HEK293T (cell line): ENCODE measurements around the gene CAPN12.
"Not testable (repeated sequence)": the region's sequence is repeated elsewhere in the genome, so short reads cannot be mapped to it uniquely, and the experiment has no call there.

ENCODE experiments used
- CTCF ChIA-PET: fragments of 350-600 bp; formaldehyde crosslinking; extraction: SDS; loops from one replicate; lab custom pipeline; 2021; ENCODE audit warnings: antibody characterized with exemption, inconsistent platforms; lab: Yijun Ruan, JAX
- POLR2A ChIA-PET: fragments of 350-600 bp; formaldehyde crosslinking; extraction: SDS; loops from one replicate; lab custom pipeline; 2020; ENCODE audit warnings: antibody characterized with exemption, inconsistent platforms; lab: Yijun Ruan, JAX
- DNase-seq: peaks from one replicate; pipeline ENCODE4 v3.0.0; 2012; ENCODE audit warnings: mixed read lengths; ENCODE audit errors: extremely low spot score
- ARNT ChIP-seq: fragments of 450-650 bp; IDR thresholded peaks from 2 replicates; pipeline ENCODE4 v1.6.1; 2017; ENCODE audit warnings: mild to moderate bottlenecking
- BHLHE40 ChIP-seq: fragments of 450-650 bp; IDR thresholded peaks from 2 replicates; pipeline ENCODE4 v1.6.1; 2016; ENCODE audit warnings: mild to moderate bottlenecking, moderate library complexity, borderline replicate concordance
- CTBP1 ChIP-seq: fragments of 450-650 bp; IDR thresholded peaks from 2 replicates; pipeline ENCODE4 v1.6.1; 2016; ENCODE audit warnings: borderline replicate concordance
- ELF4 ChIP-seq: fragments of 450-650 bp; IDR thresholded peaks from 2 replicates; pipeline ENCODE4 v1.6.1; 2017; ENCODE audit warnings: antibody characterized with exemption
- FOXA1 ChIP-seq: fragments of 450-650 bp; IDR thresholded peaks from 2 replicates; pipeline ENCODE4 v1.6.1; 2016; ENCODE audit warnings: mild to moderate bottlenecking
- FOXK2 ChIP-seq: fragments of 450-650 bp; IDR thresholded peaks from 2 replicates; pipeline ENCODE4 v1.6.1; 2016; ENCODE audit warnings: mild to moderate bottlenecking
- FOXM1 ChIP-seq: fragments of 450-650 bp; IDR thresholded peaks from 2 replicates; pipeline ENCODE4 v1.6.1; 2017; ENCODE audit warnings: mild to moderate bottlenecking, borderline replicate concordance
- HDGF ChIP-seq: fragments of 450-650 bp; IDR thresholded peaks from 2 replicates; pipeline ENCODE4 v1.6.1; 2017; ENCODE audit warnings: antibody characterized with exemption, borderline replicate concordance
- L3MBTL2 ChIP-seq: fragments of 450-650 bp; conservative IDR thresholded peaks from 2 replicates; pipeline ENCODE4 v1.6.1; 2016; ENCODE audit warnings: mild to moderate bottlenecking
- LEF1 ChIP-seq: fragments of 450-650 bp; IDR thresholded peaks from 2 replicates; pipeline ENCODE4 v1.6.1; 2017; ENCODE audit warnings: mild to moderate bottlenecking, borderline replicate concordance
- NFRKB ChIP-seq: fragments of 450-650 bp; IDR thresholded peaks from 2 replicates; pipeline ENCODE4 v1.6.1; 2016; ENCODE audit warnings: mild to moderate bottlenecking, moderate library complexity
- PKNOX1 ChIP-seq: fragments of 450-650 bp; IDR thresholded peaks from 2 replicates; pipeline ENCODE4 v1.6.1; 2016
- SP1 ChIP-seq: fragments of 450-650 bp; IDR thresholded peaks from 2 replicates; pipeline ENCODE4 v1.6.1; 2017
- SUZ12 ChIP-seq: fragments of 450-650 bp; IDR thresholded peaks from 2 replicates; pipeline ENCODE4 v1.6.1; 2016; ENCODE audit warnings: mild to moderate bottlenecking
- TARDBP ChIP-seq: fragments of 450-650 bp; IDR thresholded peaks from 2 replicates; pipeline ENCODE4 v1.6.1; 2016
- ZNF384 ChIP-seq: fragments of 450-650 bp; IDR thresholded peaks from 2 replicates; pipeline ENCODE4 v1.6.1; 2016

CAPN12 gene

GRCh38 chr19:38769635-38770211 lies 25.4 kb upstream of the CAPN12 start:
- POLR2A ChIA-PET, result interaction anchor here (1.0 kb wide), 1 partner anchor 82 kb away, joined by 3 read pairs; no protein-coding TSS in a partner anchor
- CTCF ChIA-PET, result interaction anchor here (0.7 to 1.0 kb wide), 4 partner anchors 8 to 18 kb away, joined by 3 to 8 read pairs (median 4); no protein-coding TSS in a partner anchor
- peak; percentile 81 for DNase-seq

GRCh38 chr19:38766276-38767047 lies 22.2 kb upstream of the CAPN12 start:
- ChIA-PET POLR2A (no interaction called here), CTCF (no interaction called here)
- no peak for DNase-seq
- TF ChIP-seq CTBP1 (no peak), SP1 (no peak), NFRKB (no peak), FOXK2 (no peak), ELF4 (no peak), TARDBP (no peak), LEF1 (no peak), L3MBTL2 (no peak), ARNT (no peak), BHLHE40 (no peak), FOXM1 (no peak), ZNF384 (no peak), FOXA1 (no peak), PKNOX1 (no peak), HDGF (no peak), SUZ12 (no peak)

More at GRCh38 chr19:38769635-38770211, 25.4 kb upstream of the CAPN12 start:
- TF ChIP-seq L3MBTL2 (peak; percentile 81), PKNOX1 (no peak)

- CTCF ChIA-PET, result no interaction called here
These were observed 20.9 kb upstream of the CAPN12 start for GRCh38 chr19:38765214-38765613.

GRCh38 chr19:38763795-38764220 lies 19.5 kb upstream of the CAPN12 start:
- TF ChIP-seq ZNF384, result no peak
- no peak for DNase-seq
- POLR2A ChIA-PET, result no interaction called here
- CTCF ChIA-PET, result no interaction called here

More at GRCh38 chr19:38765214-38765613, 20.9 kb upstream of the CAPN12 start:
- DNase-seq, result no peak
- TF ChIP-seq ZNF384 (no peak), PKNOX1 (no peak), TARDBP (no peak), NFRKB (no peak), ELF4 (no peak), BHLHE40 (no peak), SP1 (no peak), L3MBTL2 (no peak), SUZ12 (no peak), FOXM1 (no peak), FOXK2 (no peak), ARNT (no peak), CTBP1 (no peak), FOXA1 (no peak), LEF1 (no peak), HDGF (no peak)
- POLR2A ChIA-PET, result no interaction called here

- DNase-seq, POLR2A ChIA-PET: not testable (repeated sequence)
- CTCF ChIA-PET, result interaction anchor here (0.6 to 0.8 kb wide), 2 partner anchors 8 to 215 kb away, joined by 4 read pairs; no protein-coding TSS in a partner anchor
These were observed 17.7 kb upstream of the CAPN12 start for GRCh38 chr19:38761884-38762389.

- CTCF ChIA-PET, result interaction anchor here (0.8 kb wide), 1 partner anchor 9 kb away, joined by 4 read pairs; no protein-coding TSS in a partner anchor
- DNase-seq, POLR2A ChIA-PET: not testable (repeated sequence)
These were observed 16.7 kb upstream of the CAPN12 start for GRCh38 chr19:38760805-38761517.
